ENCODE results near the gene DNAJC4.

Gene DNAJC4

GRCh38 chr11:64229744-64230170, 591 bp upstream of the DNAJC4 start:
- TF ChIP-seq EZH2phosphoT487 (IDR thresholded peaks at IDR 0.05; ENCODE audit: borderline replicate concordance) = no peak
- no peak for TF ChIP-seq CTCF (conservative IDR thresholded peaks at IDR 0.05; ENCODE audit: low read length)
- H3K9ac ChIP-seq (ENCODE audit: low read depth, low read length, poor library complexity, severe bottlenecking) = peak overlapping the region; percentile 80

GRCh38 chr11:64230985-64231365, 627 bp downstream of the DNAJC4 start:
- no peaks in the 10 kb centered on the region for H3K36me3 ChIP-seq (ENCODE audit: insufficient read depth, low read length)
- H2AFZ ChIP-seq (ENCODE audit: low read length) = peak overlapping the region; percentile 78
- H3K4me3 ChIP-seq (ENCODE audit: low read length, poor library complexity, severe bottlenecking) = peak overlapping the region; percentile 86
- H4K20me1 ChIP-seq (ENCODE audit: insufficient read depth, low read length, poor library complexity, severe bottlenecking) = peaks cover 30% of the 10 kb centered on the region
- peaks cover 26% of the 10 kb centered on the region for H3K4me1 ChIP-seq (ENCODE audit: insufficient read depth, low read length, poor library complexity, severe bottlenecking)
- peak overlapping the region; percentile 80 for H3K9ac ChIP-seq (ENCODE audit: low read depth, low read length, poor library complexity, severe bottlenecking)
- H3F3A ChIP-seq (ENCODE audit: low read depth) = peaks cover 6% of the 10 kb centered on the region; the same call in 1 of the 2 replicates
- H3K27me3 ChIP-seq (ENCODE audit: insufficient read depth, low read length, poor library complexity, severe bottlenecking) = no peaks in the 10 kb centered on the region
- no peaks in the 10 kb centered on the region for H3K9me2 ChIP-seq (replicated peaks; ENCODE audit: low read depth, low read length)
- H3K9me3 ChIP-seq (ENCODE audit: insufficient read depth, low read depth, low read length) = no peaks in the 10 kb centered on the region
- peak overlapping the region; percentile 81 for H3K4me2 ChIP-seq (ENCODE audit: low read depth, low read length, poor library complexity, severe bottlenecking)
- TF ChIP-seq EZH2phosphoT487 (IDR thresholded peaks at IDR 0.05; ENCODE audit: borderline replicate concordance) = no peak
- no peak for TF ChIP-seq CTCF (conservative IDR thresholded peaks at IDR 0.05; ENCODE audit: low read length)
- H3K79me2 ChIP-seq (ENCODE audit: insufficient read depth, low read length) = peaks cover 41% of the 10 kb centered on the region

More at GRCh38 chr11:64229744-64230170, 591 bp upstream of the DNAJC4 start:
- Histone ChIP-seq H3K79me2 (ENCODE audit: insufficient read depth, low read length) (peaks cover 37% of the 10 kb centered on the region), H2AFZ (ENCODE audit: low read length) (0 out of 2 replicates have a peak overlapping the region, but pooled peaks have one; percentile 16), H4K20me1 (ENCODE audit: insufficient read depth, low read length, poor library complexity, severe bottlenecking) (peaks cover 32% of the 10 kb centered on the region), H3K36me3 (ENCODE audit: insufficient read depth, low read length) (no peaks in the 10 kb centered on the region), H3K9me2 (replicated peaks; ENCODE audit: low read depth, low read length) (no peaks in the 10 kb centered on the region), H3K4me3 (ENCODE audit: low read length, poor library complexity, severe bottlenecking) (peak overlapping the region; percentile 86), H3K27me3 (ENCODE audit: insufficient read depth, low read length, poor library complexity, severe bottlenecking) (no peaks in the 10 kb centered on the region), H3K9me3 (ENCODE audit: insufficient read depth, low read depth, low read length) (no peaks in the 10 kb centered on the region), H3K4me1 (ENCODE audit: insufficient read depth, low read length, poor library complexity, severe bottlenecking) (peaks cover 26% of the 10 kb centered on the region), H3F3A (ENCODE audit: low read depth) (peaks cover 6% of the 10 kb centered on the region; the same call in 1 of the 2 replicates), H3K4me2 (ENCODE audit: low read depth, low read length, poor library complexity, severe bottlenecking) (peak overlapping the region; percentile 81)

- H3K4me3 ChIP-seq (ENCODE audit: low read length, poor library complexity, severe bottlenecking) = peak overlapping the region; percentile 86
- peaks cover 22% of the 10 kb centered on the region for H3K4me1 ChIP-seq (ENCODE audit: insufficient read depth, low read length, poor library complexity, severe bottlenecking)
- peak overlapping the region; percentile 81 for H3K4me2 ChIP-seq (ENCODE audit: low read depth, low read length, poor library complexity, severe bottlenecking)
These were observed 1.2 kb downstream of the DNAJC4 start for GRCh38 chr11:64231546-64231945.

More at GRCh38 chr11:64231546-64231945, 1.2 kb downstream of the DNAJC4 start:
- Histone ChIP-seq H3K79me2 (ENCODE audit: insufficient read depth, low read length) (peaks cover 40% of the 10 kb centered on the region), H3F3A (ENCODE audit: low read depth) (peaks cover 6% of the 10 kb centered on the region; the same call in 1 of the 2 replicates), H3K36me3 (ENCODE audit: insufficient read depth, low read length) (no peaks in the 10 kb centered on the region), H3K9me3 (ENCODE audit: insufficient read depth, low read depth, low read length) (no peaks in the 10 kb centered on the region), H2AFZ (ENCODE audit: low read length) (no peak overlapping the region), H4K20me1 (ENCODE audit: insufficient read depth, low read length, poor library complexity, severe bottlenecking) (peaks cover 30% of the 10 kb centered on the region), H3K27me3 (ENCODE audit: insufficient read depth, low read length, poor library complexity, severe bottlenecking) (no peaks in the 10 kb centered on the region), H3K9me2 (replicated peaks; ENCODE audit: low read depth, low read length) (no peaks in the 10 kb centered on the region), H3K9ac (ENCODE audit: low read depth, low read length, poor library complexity, severe bottlenecking) (peak overlapping the region; percentile 80)
- no peak for TF ChIP-seq EZH2phosphoT487 (IDR thresholded peaks at IDR 0.05; ENCODE audit: borderline replicate concordance)
- TF ChIP-seq CTCF (conservative IDR thresholded peaks at IDR 0.05; ENCODE audit: low read length) = no peak
